Measurements from ENCODE around the gene SNX8.
A peak's percentile ranks its signal among the peaks of the same experiment; 100 is the strongest.

DNA sequence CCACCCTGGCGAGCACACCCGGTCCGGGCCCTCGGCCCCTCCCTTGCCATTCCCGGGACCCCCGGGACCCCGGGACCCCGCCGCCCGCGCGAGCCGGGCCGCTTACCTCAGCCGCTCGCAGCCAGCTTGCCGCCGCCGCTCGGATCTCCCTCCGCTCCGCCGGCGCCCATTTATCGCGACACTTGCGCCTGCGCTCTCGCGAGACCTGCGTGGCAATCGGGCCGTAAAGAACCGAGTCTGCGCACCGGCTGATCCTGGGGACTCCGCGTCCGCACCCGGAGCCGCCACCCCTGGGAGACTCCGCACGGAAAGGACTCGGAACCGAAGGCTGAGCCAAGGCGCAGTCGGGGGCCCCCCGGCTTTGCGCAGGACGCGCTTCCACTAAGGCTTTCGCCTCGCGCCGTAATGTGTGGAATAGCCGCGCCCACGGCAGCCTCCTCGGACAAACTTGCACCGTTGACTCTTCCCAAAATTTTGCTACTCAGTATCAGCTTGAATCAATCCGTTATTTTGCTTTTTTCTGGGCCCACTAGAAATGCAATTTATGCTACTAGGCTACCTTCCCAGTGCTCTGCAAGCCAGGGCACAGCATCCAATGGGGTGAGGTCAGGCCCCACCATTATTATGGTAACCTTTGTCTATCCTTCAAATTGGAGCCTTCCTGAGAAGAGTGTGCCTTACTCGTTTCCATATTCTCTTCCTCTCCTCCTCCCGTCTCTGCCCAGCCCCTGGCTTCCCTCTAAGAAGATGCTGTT, 81.3 kb downstream of the SNX8 start, which contains the start of gene MAD1L1:
- no peak for TF ChIP-seq CTCF (IDR thresholded peaks at IDR 0.05)
- no peak for TF ChIP-seq POLR2A (IDR thresholded peaks at IDR 0.05)
- TF ChIP-seq POLR2AphosphoS5 (IDR thresholded peaks at IDR 0.05): peak in 2 of 3 donors; percentile 8 to 61

All from stomach (tissue), 4 donors.